H9 (cell line): Measurements from ENCODE around the gene CYLC1. TPM values are rescaled to one million over a fixed set of nuclear protein-coding genes. Genes with fewer than 3 reads are reported as not detected.

Experiments used
- DNase-seq: peaks from one replicate; pipeline ENCODE4 v3.0.0-alpha.2; 2017
- H2AFZ ChIP-seq: one replicate; pipeline ENCODE4 v1.6.1; 2013; ENCODE audit warnings: mild to moderate bottlenecking, low read length, control low read depth, moderate library complexity
- H2AK5ac ChIP-seq: 2 replicates; pipeline ENCODE4 v1.6.1; 2013; ENCODE audit warnings: low read length, control low read depth, mixed read lengths; ENCODE audit not compliant: insufficient read length
- H2BK120ac ChIP-seq: one replicate; pipeline ENCODE4 v1.6.1; 2013; ENCODE audit warnings: low read depth, mild to moderate bottlenecking, low read length, control low read depth, inconsistent platforms; ENCODE audit not compliant: poor library complexity, severe bottlenecking
- H2BK12ac ChIP-seq: 2 replicates; pipeline ENCODE4 v1.6.1; 2013; ENCODE audit warnings: low read length, control low read depth, mixed read lengths, low read depth; ENCODE audit not compliant: insufficient read length
- H2BK15ac ChIP-seq: 2 replicates; pipeline ENCODE4 v1.6.1; 2013; ENCODE audit warnings: low read depth, low read length, control low read depth
- H2BK20ac ChIP-seq: one replicate; pipeline ENCODE4 v1.6.1; 2013; ENCODE audit warnings: low read depth, mild to moderate bottlenecking, low read length, control low read depth, inconsistent platforms; ENCODE audit not compliant: poor library complexity, severe bottlenecking
- H2BK5ac ChIP-seq: 2 replicates; pipeline ENCODE4 v1.6.1; 2013; ENCODE audit warnings: low read length, control low read depth, mixed read lengths; ENCODE audit not compliant: insufficient read length
- H3K14ac ChIP-seq: 2 replicates; pipeline ENCODE4 v1.6.1; 2013; ENCODE audit warnings: low read length, control low read depth; ENCODE audit not compliant: insufficient read depth
- H3K18ac ChIP-seq: 2 replicates; pipeline ENCODE4 v1.6.1; 2013; ENCODE audit warnings: low read depth, mild to moderate bottlenecking, mixed read lengths, low read length, control low read depth; ENCODE audit not compliant: insufficient read length
- H3K23ac ChIP-seq: 2 replicates; pipeline ENCODE4 v1.6.1; 2013; ENCODE audit warnings: low read length, control low read depth, mixed read lengths, low read depth; ENCODE audit not compliant: insufficient read length
- H3K23me2 ChIP-seq: 2 replicates; pipeline ENCODE4 v1.6.1; 2013; ENCODE audit warnings: low read depth, mild to moderate bottlenecking, mixed read lengths, low read length, control low read depth; ENCODE audit not compliant: insufficient read length, poor library complexity, severe bottlenecking
- H3K27ac ChIP-seq: 2 replicates; pipeline ENCODE4 v1.5.1; 2013; ENCODE audit warnings: low read length, control low read depth, mixed read lengths, low read depth; ENCODE audit not compliant: insufficient read length
- H3K27me3 ChIP-seq: 2 replicates; pipeline ENCODE4 v1.6.1; 2013; ENCODE audit warnings: low read length, control low read depth, inconsistent platforms; ENCODE audit not compliant: insufficient read depth
- H3K4ac ChIP-seq: 2 replicates; pipeline ENCODE4 v1.6.1; 2013; ENCODE audit warnings: low read depth, mild to moderate bottlenecking, control low read depth, inconsistent platforms, low read length, moderate library complexity
- H3K4me1 ChIP-seq: 2 replicates; pipeline ENCODE4 v1.6.1; 2013; ENCODE audit warnings: low read length, control low read depth, inconsistent platforms; ENCODE audit not compliant: insufficient read depth
- H3K4me2 ChIP-seq: 2 replicates; pipeline ENCODE4 v1.6.1; 2013; ENCODE audit warnings: low read length, control low read depth, mixed read lengths; ENCODE audit not compliant: insufficient read length, insufficient read depth
- H3K56ac ChIP-seq: 2 replicates; pipeline ENCODE4 v1.6.1; 2013; ENCODE audit warnings: low read depth, mild to moderate bottlenecking, mixed read lengths, low read length, control low read depth; ENCODE audit not compliant: insufficient read length
- H3K79me1 ChIP-seq: 2 replicates; pipeline ENCODE4 v1.6.1; 2013; ENCODE audit warnings: low read depth, mild to moderate bottlenecking, moderate library complexity, low read length, control low read depth, inconsistent platforms; ENCODE audit not compliant: insufficient read depth, poor library complexity, severe bottlenecking
- H3K79me2 ChIP-seq: 2 replicates; pipeline ENCODE4 v1.6.1; 2013; ENCODE audit warnings: low read length, control low read depth, inconsistent platforms; ENCODE audit not compliant: insufficient read depth
- H3K9ac ChIP-seq: 2 replicates; pipeline ENCODE4 v1.6.1; 2013; ENCODE audit warnings: low read length, control low read depth, mixed read lengths; ENCODE audit not compliant: insufficient read length; ENCODE audit errors: extremely low read depth
- H3K9me3 ChIP-seq: one replicate; pipeline ENCODE4 v1.6.1; 2013; ENCODE audit warnings: low read depth, low read length, inconsistent platforms; ENCODE audit not compliant: control insufficient read depth
- H3T11ph ChIP-seq: one replicate; pipeline ENCODE4 v1.6.1; 2013; ENCODE audit warnings: mild to moderate bottlenecking, low read length, control low read depth, inconsistent platforms
- H4K20me1 ChIP-seq: one replicate; pipeline ENCODE4 v1.6.1; 2013; ENCODE audit not compliant: control insufficient read depth, insufficient read length, insufficient read depth
- H4K5ac ChIP-seq: 2 replicates; pipeline ENCODE4 v1.6.1; 2013; ENCODE audit warnings: low read depth, mild to moderate bottlenecking, mixed read lengths, low read length, control low read depth; ENCODE audit not compliant: insufficient read length
- H4K8ac ChIP-seq: replicated peaks from 2 replicates; pipeline ENCODE4 v1.6.1; 2013; ENCODE audit warnings: low read length, control low read depth, mixed read lengths, low read depth; ENCODE audit not compliant: insufficient read length
- H4K91ac ChIP-seq: 2 replicates; pipeline ENCODE4 v1.6.1; 2013; ENCODE audit warnings: low read depth, mild to moderate bottlenecking, moderate library complexity, mixed read lengths, low read length, control low read depth; ENCODE audit not compliant: insufficient read length
- H3K27ac Mint-ChIP-seq, 3 experiments: 2 replicates in 2 of 3; 3 replicates in 1 of 3; pipeline ENCODE4 v1.8.0; 2020 to 2021; ENCODE audit warnings: mixed read lengths in 3 of 3, mild to moderate bottlenecking in 1 of 3, moderate library complexity in 1 of 3
- H3K27me3 Mint-ChIP-seq: 2 replicates; pipeline ENCODE4 v1.8.0; 2021; ENCODE audit warnings: low read depth, mild to moderate bottlenecking, moderate library complexity, mixed read lengths
- H3K36me3 Mint-ChIP-seq, 3 experiments: 2 replicates in 2 of 3; 3 replicates in 1 of 3; pipeline ENCODE4 v1.8.0; 2020 to 2021; ENCODE audit warnings: low read depth in 3 of 3, mixed read lengths in 3 of 3; ENCODE audit not compliant: insufficient read depth in 1 of 3
- H3K4me1 Mint-ChIP-seq, 2 experiments: 2 replicates each; pipeline ENCODE4 v1.8.0; 2020; ENCODE audit warnings: mixed read lengths in 2 of 2
- H3K4me3 Mint-ChIP-seq, 2 experiments: 2 replicates in 1 of 2; 3 replicates in 1 of 2; pipeline ENCODE4 v1.8.0; 2020 to 2021; ENCODE audit warnings: mild to moderate bottlenecking in 2 of 2, mixed read lengths in 2 of 2, moderate library complexity in 1 of 2
- H3K9me3 Mint-ChIP-seq, 2 experiments: 2 replicates in 1 of 2; 3 replicates in 1 of 2; pipeline ENCODE4 v1.8.0; 2020; ENCODE audit warnings: mild to moderate bottlenecking in 2 of 2, mixed read lengths in 2 of 2, moderate library complexity in 1 of 2
- CTCF ChIP-seq: fragments of 200-600 bp; sonication (generic); conservative IDR thresholded peaks from 3 replicates; pipeline ENCODE4 v1.8.0; 2021; ENCODE audit warnings: antibody characterized with exemption, mild to moderate bottlenecking
- WGBS: extraction: QIAGEN DNeasy Blood & Tissue Kit; methylation state at CpG from one replicate; pipeline ENCODE4 v1.1.7; 2013; ENCODE audit warnings: missing lambda C conversion rate, low lambda C conversion rate, mixed read lengths; ENCODE audit not compliant: insufficient read length; ENCODE audit errors: extremely low coverage; 5-methylcytosine and 5-hydroxymethylcytosine counted together
- total RNA-seq: library from RNA; stranded (reverse); gene quantifications from 2 replicates; pipeline ENCODE4 v1.2.1, GENCODE V29; 2021

The CYLC1 gene
- total RNA-seq, 1 experiment from 2014 or later, result not detected

- H3K9me3 Mint-ChIP-seq, result peaks cover 60 to 64% of the 10 kb centered on the region in 2 experiments
- H2BK5ac ChIP-seq, result no peak overlapping the region
- no peak overlapping the region for H2BK15ac ChIP-seq
- H2AK5ac ChIP-seq, result no peak overlapping the region
- H4K8ac ChIP-seq, result no peak overlapping the region
- H2AFZ ChIP-seq, result no peak overlapping the region
- no peak overlapping the region for H3K9ac ChIP-seq
- H3K4me2 ChIP-seq, result no peak overlapping the region
- no peak overlapping the region for H3K23ac ChIP-seq
- H4K5ac ChIP-seq, result no peak overlapping the region
- H2BK12ac ChIP-seq, result no peak overlapping the region
- H3K27me3 Mint-ChIP-seq, result no peaks in the 10 kb centered on the region
- H3K27ac Mint-ChIP-seq, result peak overlapping the region in 1 of 3 experiments; percentile 76; a peak in 1 of 7 replicates
- H3K23me2 ChIP-seq, result no peaks in the 10 kb centered on the region
- H3K79me2 ChIP-seq, result no peaks in the 10 kb centered on the region
- no peak for DNase-seq
- no peak overlapping the region for H3K4ac ChIP-seq
- peaks cover 0 to 3% (median 0%) of the 10 kb centered on the region in 3 experiments; a peak in 3 of 7 replicates for H3K36me3 Mint-ChIP-seq
- no peaks in the 10 kb centered on the region for H3K79me1 ChIP-seq
- H4K91ac ChIP-seq, result no peak overlapping the region
- no peak for TF ChIP-seq CTCF
- H3K4me3 Mint-ChIP-seq, result no peak overlapping the region
- H3K14ac ChIP-seq, result no peak overlapping the region
- H2BK20ac ChIP-seq, result no peak overlapping the region
- no peak overlapping the region for H3T11ph ChIP-seq
- H2BK120ac ChIP-seq, result no peak overlapping the region
- no CpG with 5 or more reads among the region's 12 CpGs for WGBS
- H3K56ac ChIP-seq, result no peak overlapping the region
- H3K27ac ChIP-seq, result no peak overlapping the region
- no peaks in the 10 kb centered on the region for H4K20me1 ChIP-seq
- H3K4me1 Mint-ChIP-seq, result no peaks in the 10 kb centered on the region
- H3K4me1 ChIP-seq, result no peaks in the 10 kb centered on the region
- no peaks in the 10 kb centered on the region for H3K27me3 ChIP-seq
- peaks cover 19% of the 10 kb centered on the region for H3K9me3 ChIP-seq
- no peak overlapping the region for H3K18ac ChIP-seq
Observed at GRCh38 chrX:83892433-83892832, 31.5 kb downstream of the CYLC1 start.
